Thoracic aorta (tissue), 2 donors: Measurements from ENCODE around the gene DTNB. TPM values are rescaled to one million over a fixed set of nuclear protein-coding genes. Genes with fewer than 3 reads are reported as not detected.
A peak's percentile ranks its signal among the peaks of the same experiment; 100 is the strongest.

Experiments used
- ATAC-seq: fragments of 150-250 bp; one replicate; pipeline ENCODE4 v1.8.0; 2017; ENCODE audit warnings: low read depth; ENCODE audit not compliant: insufficient number of reproducible peaks, low FRiP score
- DNase-seq: peaks from one replicate; pipeline ENCODE4 v3.0.0-alpha.2; 2020; ENCODE audit warnings: low spot score
- H3K27ac ChIP-seq, 2 donors: fragments of 200-600 bp; sonication (generic); 1 replicate in 1 of 2; 2 replicates in 1 of 2; pipeline ENCODE4 v1.5.1; 2016; ENCODE audit warnings: mild to moderate bottlenecking in 2 of 2, moderate library complexity in 2 of 2
- H3K27me3 ChIP-seq: fragments of 200-600 bp; sonication (generic); replicated peaks from 2 replicates; pipeline ENCODE4 v1.6.0; 2016; ENCODE audit warnings: mild to moderate bottlenecking; ENCODE audit not compliant: insufficient read depth
- H3K36me3 ChIP-seq: fragments of 200-600 bp; sonication (generic); one replicate; pipeline ENCODE4 v1.5.1; 2016
- H3K4me1 ChIP-seq, 2 donors: fragments of 200-600 bp; sonication (generic); 1 replicate in 1 of 2; 2 replicates in 1 of 2; pipeline versions ENCODE4 v1.5.1 to v1.6.0; 2016; ENCODE audit warnings: low read depth in 2 of 2, mild to moderate bottlenecking in 1 of 2; ENCODE audit not compliant: control insufficient read depth in 1 of 2
- H3K4me3 ChIP-seq: fragments of 200-600 bp; sonication (generic); 2 replicates; pipeline ENCODE4 v1.5.1; 2016; ENCODE audit warnings: mild to moderate bottlenecking
- H3K9me3 ChIP-seq: fragments of 200-600 bp; sonication (generic); 2 replicates; pipeline ENCODE4 v1.5.1; 2016
- CTCF ChIP-seq: fragments of 200-600 bp; sonication (generic); IDR thresholded peaks from one replicate; pipeline ENCODE4 v1.5.1; 2019; ENCODE audit warnings: antibody characterized with exemption
- total RNA-seq, 2 donors: library from RNA; depleted of rRNA; stranded (reverse); fragments of >200 nt; gene quantifications; one replicate each; pipeline versions ENCODE4 v1.1.0 to v1.2.3, GENCODE V29; 2016

Gene DTNB
- total RNA-seq, 2 donors from 2014 or later, result 16.3 to 76.2 TPM

DNA sequence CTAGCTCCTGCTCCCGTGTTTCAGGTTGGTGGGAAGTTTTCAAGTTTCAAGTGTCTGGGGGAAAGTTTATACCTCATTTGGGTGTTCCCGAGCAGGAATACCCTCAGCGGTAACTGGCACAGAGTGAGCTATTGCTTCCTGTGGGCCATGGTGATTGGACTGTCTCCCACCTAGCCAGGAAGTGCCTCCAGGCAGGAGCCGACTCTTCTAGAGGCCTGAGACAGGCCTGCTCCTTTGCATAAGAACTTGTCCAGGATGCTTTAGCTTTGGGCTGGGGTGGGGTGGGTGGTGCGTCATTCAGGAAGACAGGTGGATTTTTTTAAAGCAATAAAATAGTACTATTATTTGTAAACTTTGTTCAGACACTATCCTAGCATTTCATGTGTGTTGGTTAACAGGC, 308.1 kb downstream of the DTNB start:
- Histone ChIP-seq H3K27me3 (no peaks in the 10 kb centered on the region), H3K27ac (no peak overlapping the region), H3K4me3 (no peak overlapping the region), H3K9me3 (no peaks in the 10 kb centered on the region), H3K36me3 (no peaks in the 10 kb centered on the region), H3K4me1 (peaks cover 0 to 4% of the 10 kb centered on the region in 2 donors)
- no peak for TF ChIP-seq CTCF
- DNase-seq (no peak), ATAC-seq (no peak)

- no peak for TF ChIP-seq CTCF
- no peaks in the 10 kb centered on the region for H3K9me3 ChIP-seq
- DNase-seq, result no peak
- H3K4me1 ChIP-seq, result peaks cover 0 to 4% of the 10 kb centered on the region in 2 donors
- no peak overlapping the region for H3K4me3 ChIP-seq
- no peak overlapping the region for H3K27ac ChIP-seq
- no peaks in the 10 kb centered on the region for H3K27me3 ChIP-seq
- no peaks in the 10 kb centered on the region for H3K36me3 ChIP-seq
- ATAC-seq, result no peak
Observed at GRCh38 chr2:25363733-25364132, 309.6 kb downstream of the DTNB start.

DNA sequence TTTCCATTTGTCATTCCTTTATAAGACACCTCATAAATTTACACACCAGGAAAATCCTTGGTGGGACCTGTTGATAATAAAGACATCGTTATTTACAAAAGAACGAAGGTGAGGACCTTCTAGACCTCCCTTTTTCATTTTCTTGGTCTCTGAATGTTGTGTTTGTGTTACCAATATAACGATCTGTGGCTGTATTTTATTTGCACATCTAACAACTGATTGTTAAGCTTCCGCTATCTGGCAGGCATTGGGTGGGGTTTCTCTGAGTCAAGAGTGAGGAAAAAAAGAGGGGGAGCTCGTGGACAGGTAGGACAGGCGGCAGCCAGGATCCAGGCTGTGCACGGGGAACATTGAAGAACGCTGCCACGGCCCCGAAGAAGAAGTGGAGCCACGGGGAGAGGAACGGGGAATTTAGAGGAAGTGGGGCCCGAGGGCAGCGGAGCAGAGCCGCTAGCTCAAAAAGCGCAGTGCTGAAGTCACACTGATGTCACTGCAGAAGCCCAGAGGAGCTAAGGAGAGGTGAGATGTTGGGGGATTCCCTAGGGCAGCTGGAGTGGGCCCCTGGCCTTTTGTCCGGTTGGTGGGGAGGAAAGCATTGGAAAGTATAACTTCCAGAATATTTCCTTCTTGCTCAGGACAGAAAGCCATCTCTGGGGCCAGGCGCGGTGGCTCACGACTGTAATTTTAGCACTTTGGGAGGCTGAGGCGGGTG, 310.8 kb downstream of the DTNB start:
- Histone ChIP-seq H3K4me3 (peak overlapping the region; percentile 65), H3K27me3 (no peaks in the 10 kb centered on the region), H3K9me3 (no peaks in the 10 kb centered on the region), H3K4me1 (peaks cover 0 to 4% of the 10 kb centered on the region in 2 donors), H3K27ac (peak overlapping the region in 1 of 2 donors; percentile 5), H3K36me3 (no peaks in the 10 kb centered on the region)
- no peak for TF ChIP-seq CTCF
- DNase-seq (no peak), ATAC-seq (no peak)

DNA sequence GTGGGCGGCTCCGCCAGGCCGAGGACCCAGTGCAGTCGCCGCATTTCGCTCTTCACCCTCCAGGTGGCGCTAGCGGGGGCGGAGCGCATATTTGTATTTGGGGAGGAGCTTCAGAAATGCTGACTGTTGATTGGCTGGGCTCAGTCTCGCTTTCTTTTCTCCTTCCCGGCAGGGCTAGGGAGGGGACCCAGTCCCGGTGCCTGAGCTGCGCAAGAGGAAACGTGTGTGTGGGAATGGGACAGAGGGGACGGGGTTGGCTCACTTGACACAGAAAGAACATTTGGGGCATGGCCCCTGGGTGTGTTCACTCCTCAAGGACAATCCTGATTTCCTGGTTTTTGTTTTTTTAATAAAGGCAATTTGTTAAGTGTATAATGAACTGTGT, 311.3 kb downstream of the DTNB start:
- ATAC-seq (peak; percentile 98), DNase-seq (peak; percentile 77)
- TF ChIP-seq CTCF, result peak; percentile 97
- Histone ChIP-seq H3K9me3 (no peaks in the 10 kb centered on the region), H3K36me3 (no peaks in the 10 kb centered on the region), H3K27ac (peak overlapping the region in 1 of 2 donors; percentile 5), H3K4me1 (peaks cover 0 to 4% of the 10 kb centered on the region in 2 donors), H3K27me3 (no peaks in the 10 kb centered on the region), H3K4me3 (peak overlapping the region; percentile 65)

GRCh38 chr2:25361261-25362048, 311.9 kb downstream of the DTNB start:
- H3K4me1 ChIP-seq, result peaks cover 0 to 4% of the 10 kb centered on the region in 2 donors
- H3K27me3 ChIP-seq, result no peaks in the 10 kb centered on the region
- no peak overlapping the region for H3K27ac ChIP-seq
- DNase-seq (no peak), ATAC-seq (no peak)
- TF ChIP-seq CTCF, result no peak
- no peaks in the 10 kb centered on the region for H3K9me3 ChIP-seq
- peak overlapping the region; percentile 65 for H3K4me3 ChIP-seq
- no peaks in the 10 kb centered on the region for H3K36me3 ChIP-seq
